Stomach (tissue), 4 donors: ENCODE results near the gene TRERF1.

Experiments
- POLR2A ChIP-seq, 4 donors: fragments of 450-650 bp; IDR thresholded peaks; one replicate each; pipeline ENCODE4 v1.6.1; 2016; ENCODE audit warnings: antibody characterized with exemption in 4 of 4, control low read depth in 2 of 4, mild to moderate bottlenecking in 1 of 4, moderate library complexity in 1 of 4
- TF ChIP-seq, protein P1 (sequence below), 7 experiments: fragments of 450-650 bp in 4 of 7; fragments of 200-600 bp in 3 of 7; sonication (generic) in 3 of 7; IDR thresholded peaks; one replicate each; pipeline ENCODE4 v1.5.1; 2016 to 2019; ENCODE audit warnings: antibody characterized with exemption in 7 of 7, control low read depth in 2 of 7, mild to moderate bottlenecking in 1 of 7

DNA sequence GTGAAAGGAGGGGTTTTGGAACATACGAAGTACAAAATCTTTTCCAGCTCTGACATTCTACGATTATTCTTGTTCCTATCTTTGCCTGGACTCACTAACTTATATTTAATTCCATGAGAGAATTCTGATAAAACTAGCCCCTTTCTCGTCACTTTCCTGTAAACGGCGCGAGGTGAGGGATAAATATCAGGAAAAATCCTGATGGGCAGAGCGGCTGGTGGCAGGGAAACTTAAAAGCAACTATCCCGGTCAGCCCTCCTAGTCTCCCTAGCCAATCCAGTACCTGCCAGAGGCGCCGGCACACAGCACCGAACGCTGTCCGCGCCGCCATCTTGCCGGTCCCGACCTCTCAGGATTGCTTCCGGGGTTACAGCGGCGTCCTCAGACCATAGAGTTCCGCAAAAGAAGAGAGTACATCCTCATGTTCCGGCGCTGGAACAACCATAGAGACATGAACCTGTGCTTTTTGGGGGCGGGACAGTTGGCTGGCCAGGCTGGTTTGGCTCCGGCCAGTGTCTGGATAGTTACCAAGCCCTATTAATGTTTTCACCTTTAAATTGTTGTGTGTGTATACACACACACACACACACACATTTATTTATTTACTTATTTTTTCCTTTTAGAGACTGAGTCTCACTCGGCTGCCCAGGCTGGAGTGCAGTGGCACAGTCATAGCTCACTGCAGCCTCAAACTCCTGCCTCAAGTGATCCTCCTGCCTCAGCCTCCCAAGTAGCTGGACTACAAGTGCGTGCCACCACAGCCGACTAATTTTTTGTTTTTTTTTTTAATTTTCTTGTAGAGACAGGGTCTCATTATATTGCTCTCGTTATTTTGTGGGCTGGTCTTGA lies 234.0 kb downstream of the TRERF1 start, which contains the start of gene MRPS10:
- TF ChIP-seq, protein P1, sequence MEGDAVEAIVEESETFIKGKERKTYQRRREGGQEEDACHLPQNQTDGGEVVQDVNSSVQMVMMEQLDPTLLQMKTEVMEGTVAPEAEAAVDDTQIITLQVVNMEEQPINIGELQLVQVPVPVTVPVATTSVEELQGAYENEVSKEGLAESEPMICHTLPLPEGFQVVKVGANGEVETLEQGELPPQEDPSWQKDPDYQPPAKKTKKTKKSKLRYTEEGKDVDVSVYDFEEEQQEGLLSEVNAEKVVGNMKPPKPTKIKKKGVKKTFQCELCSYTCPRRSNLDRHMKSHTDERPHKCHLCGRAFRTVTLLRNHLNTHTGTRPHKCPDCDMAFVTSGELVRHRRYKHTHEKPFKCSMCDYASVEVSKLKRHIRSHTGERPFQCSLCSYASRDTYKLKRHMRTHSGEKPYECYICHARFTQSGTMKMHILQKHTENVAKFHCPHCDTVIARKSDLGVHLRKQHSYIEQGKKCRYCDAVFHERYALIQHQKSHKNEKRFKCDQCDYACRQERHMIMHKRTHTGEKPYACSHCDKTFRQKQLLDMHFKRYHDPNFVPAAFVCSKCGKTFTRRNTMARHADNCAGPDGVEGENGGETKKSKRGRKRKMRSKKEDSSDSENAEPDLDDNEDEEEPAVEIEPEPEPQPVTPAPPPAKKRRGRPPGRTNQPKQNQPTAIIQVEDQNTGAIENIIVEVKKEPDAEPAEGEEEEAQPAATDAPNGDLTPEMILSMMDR (IDR thresholded peaks at IDR 0.05): peak in 1 of 7 experiments; percentile 19
- TF ChIP-seq POLR2A (IDR thresholded peaks at IDR 0.05): no peak
